GM12878 (cell line): ENCODE results near the gene LSM3. TPM values are rescaled to one million over a fixed set of nuclear protein-coding genes. Genes with fewer than 3 reads are reported as not detected.

Experiments used
- ATF7 ChIP-seq: fragments of 450-650 bp; IDR thresholded peaks from 2 replicates; pipeline ENCODE4 v1.6.1; 2016; ENCODE audit warnings: low read depth, mild to moderate bottlenecking
- BHLHE40 ChIP-seq, 2 experiments: fragments of 450-650 bp in 1 of 2; IDR thresholded peaks; 2 replicates each; pipeline ENCODE4 v1.6.1; 2011 to 2017; ENCODE audit warnings: low read depth in 2 of 2, borderline replicate concordance in 1 of 2, improper control_type of control experiment in 1 of 2, low read length in 1 of 2, mild to moderate bottlenecking in 1 of 2
- CBFB ChIP-seq: IDR thresholded peaks from 2 replicates; pipeline ENCODE4 v1.6.1; 2016; ENCODE audit warnings: antibody characterized with exemption, low read depth
- CBX3 ChIP-seq: fragments of 200-600 bp; sonication (generic); IDR thresholded peaks from 2 replicates; pipeline ENCODE4 v1.6.1; 2016; ENCODE audit warnings: low read depth, borderline replicate concordance
- CEBPZ ChIP-seq: fragments of 150-350 bp; IDR thresholded peaks from 2 replicates; pipeline ENCODE4 v1.6.1; 2016; ENCODE audit warnings: low read depth, low read length
- CREB1 ChIP-seq: IDR thresholded peaks from 2 replicates; pipeline ENCODE4 v1.6.1; 2012; ENCODE audit warnings: low read depth, mild to moderate bottlenecking, inconsistent platforms
- CTCF ChIP-seq, 3 experiments: IDR thresholded peaks in 2 of 3; conservative IDR thresholded peaks in 1 of 3; 2 replicates each; pipeline ENCODE4 v1.5.1; 2011; ENCODE audit warnings: low read depth in 3 of 3, low read length in 3 of 3, mild to moderate bottlenecking in 3 of 3, control low read depth in 2 of 3, moderate library complexity in 2 of 3, inconsistent platforms in 1 of 3, mixed read lengths in 1 of 3; ENCODE audit not compliant: control insufficient read depth in 2 of 3, insufficient read depth in 1 of 3; ENCODE audit errors: extremely low read depth in 1 of 3
- FOXK2 ChIP-seq: fragments of 450-650 bp; IDR thresholded peaks from 2 replicates; pipeline ENCODE4 v1.6.1; 2017; ENCODE audit warnings: mild to moderate bottlenecking, moderate library complexity
- IKZF2 ChIP-seq, 2 experiments: fragments of 450-650 bp; IDR thresholded peaks; 2 replicates each; pipeline ENCODE4 v1.6.1; 2017; ENCODE audit warnings: mild to moderate bottlenecking in 2 of 2, moderate library complexity in 2 of 2
- IRF3 ChIP-seq: fragments of 450-650 bp; IDR thresholded peaks from 2 replicates; pipeline ENCODE4 v1.6.1; 2014; ENCODE audit warnings: mild to moderate bottlenecking
- JUNB ChIP-seq: IDR thresholded peaks from 2 replicates; pipeline ENCODE4 v1.6.1; 2016; ENCODE audit warnings: antibody characterized with exemption, mild to moderate bottlenecking
- MXI1 ChIP-seq: fragments of 150-350 bp; IDR thresholded peaks from 2 replicates; pipeline ENCODE4 v1.6.1; 2011; ENCODE audit warnings: low read depth, mild to moderate bottlenecking, inconsistent platforms, low read length, improper control_type of control experiment
- NBN ChIP-seq: fragments of 450-650 bp; IDR thresholded peaks from 2 replicates; pipeline ENCODE4 v1.6.1; 2016
- NFIC ChIP-seq: IDR thresholded peaks from 2 replicates; pipeline ENCODE4 v1.6.1; 2012; ENCODE audit warnings: low read depth, mild to moderate bottlenecking, inconsistent platforms, low read length, moderate library complexity
- NR2C2 ChIP-seq: IDR thresholded peaks from 2 replicates; pipeline ENCODE4 v1.6.1; 2011; ENCODE audit warnings: borderline replicate concordance, low read depth; ENCODE audit not compliant: control insufficient read depth, insufficient read length
- PML ChIP-seq: IDR thresholded peaks from 2 replicates; pipeline ENCODE4 v1.6.1; 2012; ENCODE audit warnings: low read length, inconsistent platforms
- RELB ChIP-seq: fragments of 450-650 bp; IDR thresholded peaks from 2 replicates; pipeline ENCODE4 v1.6.1; 2017; ENCODE audit warnings: low read depth, mild to moderate bottlenecking, moderate library complexity
- RUNX3 ChIP-seq: IDR thresholded peaks from 2 replicates; pipeline ENCODE4 v1.6.1; 2012; ENCODE audit warnings: low read length, inconsistent platforms
- SREBF1 ChIP-seq: IDR thresholded peaks from 2 replicates; pipeline ENCODE4 v1.6.1; 2012; ENCODE audit warnings: mild to moderate bottlenecking, low read length
- SUPT20H ChIP-seq: IDR thresholded peaks from 2 replicates; pipeline ENCODE4 v1.6.1; 2011; ENCODE audit warnings: low read depth, mild to moderate bottlenecking, low read length, moderate library complexity, borderline replicate concordance; ENCODE audit not compliant: control insufficient read depth
- TBL1XR1 ChIP-seq: IDR thresholded peaks from 2 replicates; pipeline ENCODE4 v1.6.1; 2012; ENCODE audit warnings: low read depth, low read length, improper control_type of control experiment
- TCF12 ChIP-seq: IDR thresholded peaks from 2 replicates; pipeline ENCODE4 v1.6.1; 2011; ENCODE audit warnings: low read depth, mild to moderate bottlenecking, low read length
- ZNF207 ChIP-seq: fragments of 450-650 bp; IDR thresholded peaks from 2 replicates; pipeline ENCODE4 v1.6.1; 2014; ENCODE audit warnings: antibody characterized with exemption, mild to moderate bottlenecking, borderline replicate concordance
- ZNF217 ChIP-seq: fragments of 450-650 bp; IDR thresholded peaks from 2 replicates; pipeline ENCODE4 v1.6.1; 2017; ENCODE audit warnings: antibody characterized with exemption, mild to moderate bottlenecking
- polyA plus RNA-seq, 11 experiments: library from polyadenylated mRNA; depleted of rRNA in 4 of 11; unstranded in 6 of 11; stranded (reverse) in 5 of 11; fragments of >200 nt; fragmentation: Nextera tagmentation in 4 of 11; fragmentation: Illumina TruSeq in 1 of 11; extraction: Ambion mirVana in 4 of 11; extraction: Trizol in 1 of 11; gene quantifications; 1 replicate in 1 of 11; 2 replicates in 10 of 11; pipeline versions ENCODE4 v1.2.1 to v1.2.3, GENCODE V29; 2011 to 2016; ENCODE audit warnings: inconsistent platforms in 2 of 11, missing spikeins in 2 of 11, low read depth in 1 of 11
- total RNA-seq, 4 experiments: library from RNA; depleted of rRNA in 3 of 4; stranded (reverse); fragments of >200 nt in 3 of 4; fragmentation: Illumina TruSeq in 1 of 4; extraction: Trizol in 1 of 4; gene quantifications; 2 replicates each; pipeline versions ENCODE4 v1.2.1 to v1.2.3, GENCODE V29; 2013 to 2021

Gene LSM3
- total and polyA plus RNA-seq, 10 of the 15 experiments (the other 5 are each of a cell fraction or from before 2014, with no cell fraction given) = 15.5 to 111 (median 29.1) TPM

- no peak for TF ChIP-seq CEBPZ
- TF ChIP-seq BHLHE40 (IDR thresholded peaks at IDR 0.05; ENCODE audit: borderline replicate concordance in 1 of 2, low read depth in 2 of 2, low read length in 1 of 2) = peak; percentile 89 to 90
- peak; percentile 98 for TF ChIP-seq RELB
- no peak for TF ChIP-seq JUNB
- TF ChIP-seq FOXK2 = peak; percentile 74
- no peak for TF ChIP-seq SREBF1
- peak; percentile 66 for TF ChIP-seq ZNF207
- TF ChIP-seq ZNF217 = no peak
- TF ChIP-seq PML = peak; percentile 89
- TF ChIP-seq SUPT20H = no peak
- TF ChIP-seq ATF7 = peak; percentile 87
- no peak for TF ChIP-seq IRF3
- TF ChIP-seq NFIC = peak; percentile 43; the same call in 1 of the 2 replicates
- no peak; the same call in 1 of the 2 replicates for TF ChIP-seq TBL1XR1
- TF ChIP-seq MXI1 = peak; percentile 84
- no peak; a peak in 2 of 4 replicates for TF ChIP-seq IKZF2 (IDR thresholded peaks at IDR 0.05)
- peak; percentile 74; the same call in 1 of the 2 replicates for TF ChIP-seq NBN
- no peak for TF ChIP-seq NR2C2
- TF ChIP-seq CTCF (IDR thresholded peaks at IDR 0.05 in 2 of 3, conservative IDR thresholded peaks at IDR 0.05 in 1 of 3; ENCODE audit: control insufficient read depth in 2 of 3, extremely low read depth in 1 of 3, insufficient read depth in 1 of 3, low read depth in 3 of 3, low read length in 3 of 3) = no peak
- no peak for TF ChIP-seq TCF12
- TF ChIP-seq CBX3 = no peak
- peak; percentile 60 for TF ChIP-seq RUNX3
- TF ChIP-seq CBFB = peak; percentile 98
- TF ChIP-seq CREB1 = peak; percentile 93
Observed at GRCh38 chr3:14178247-14179113, at the start of gene LSM3, which contains the start of gene XPC (continued).
